Transverse colon (tissue), 4 donors: ENCODE data around the gene PLPP3. TPM values are rescaled to one million over a fixed set of nuclear protein-coding genes. Genes with fewer than 3 reads are reported as not detected.

Experiments used
- DNase-seq: peaks from one replicate; pipeline ENCODE4 v3.0.0-alpha.2; 2019
- H3K27ac ChIP-seq, 4 donors: fragments of 200-600 bp; sonication (generic); 2 replicates each; pipeline ENCODE4 v1.5.1; 2016 to 2018; ENCODE audit warnings: inconsistent platforms in 4 of 4
- H3K27me3 ChIP-seq: fragments of 200-600 bp; sonication (generic); 2 replicates; pipeline ENCODE4 v1.5.1; 2017; ENCODE audit warnings: inconsistent platforms
- H3K36me3 ChIP-seq, 4 donors: fragments of 200-600 bp; sonication (generic); 2 replicates each; pipeline ENCODE4 v1.5.1; 2017 to 2019; ENCODE audit warnings: inconsistent platforms in 4 of 4
- H3K4me1 ChIP-seq, 4 donors: fragments of 200-600 bp; sonication (generic); 2 replicates each; pipeline ENCODE4 v1.5.1; 2017 to 2020; ENCODE audit warnings: inconsistent platforms in 4 of 4
- H3K4me3 ChIP-seq, 4 donors: fragments of 200-600 bp; sonication (generic); 1 replicate in 1 of 4; 2 replicates in 3 of 4; pipeline versions ENCODE4 v1.5.1 to v1.6.1; 2017 to 2019; ENCODE audit warnings: inconsistent platforms in 4 of 4
- H3K9me3 ChIP-seq, 2 donors: fragments of 200-600 bp; sonication (generic); 2 replicates each; pipeline ENCODE4 v1.5.1; 2017 to 2019; ENCODE audit warnings: inconsistent platforms in 2 of 2
- EP300 ChIP-seq: sonication (generic); formaldehyde crosslinking; IDR thresholded peaks from one replicate; pipeline ENCODE4 v1.6.1; 2017; ENCODE audit warnings: antibody characterized with exemption, low read depth
- POLR2A ChIP-seq: fragments of 450-650 bp; IDR thresholded peaks from one replicate; pipeline ENCODE4 v1.6.1; 2016; ENCODE audit warnings: antibody characterized with exemption, mild to moderate bottlenecking, moderate library complexity
- POLR2AphosphoS5 ChIP-seq, 3 donors: sonication (generic); formaldehyde crosslinking; IDR thresholded peaks; one replicate each; pipeline ENCODE4 v1.6.1; 2016; ENCODE audit warnings: antibody characterized with exemption in 3 of 3
- WGBS, 2 donors: methylation state at CpG; one replicate each; pipeline ENCODE4 v1.1.5; 2018; ENCODE audit warnings: low coverage in 1 of 2; 5-methylcytosine and 5-hydroxymethylcytosine counted together
- in situ Hi-C, 4 donors: fragments of 200-750 bp; cut with MboI; loops; one replicate each; pipeline versions ENCODE4 v1.15.0 to v1.15.1; 2017; ENCODE audit warnings: low sequenced_read_pairs in 3 of 4, low pct_ligation_motif_present in 1 of 4, low pct_unique_long_range_greater_than_20kb in 1 of 4
- intact Hi-C: fragments of 100-400 bp; cut with DNase I; formaldehyde crosslinking; loops from one replicate; pipeline ENCODE4 v1.15.1; 2023; ENCODE audit warnings: low total_unique reads
- total RNA-seq, 4 donors: library from RNA; depleted of rRNA; stranded (reverse); fragments of >200 nt; gene quantifications; one replicate each; pipeline ENCODE4 v1.1.0, GENCODE V29; 2016
- TF ChIP-seq, protein P1 (sequence below), 5 experiments: fragments of 200-600 bp in 3 of 5; fragments of 450-650 bp in 2 of 5; sonication (generic) in 3 of 5; IDR thresholded peaks; 1 replicate in 2 of 5; 2 replicates in 3 of 5; pipeline ENCODE4 v1.5.1; 2016 to 2017; ENCODE audit warnings: antibody characterized with exemption in 5 of 5, inconsistent platforms in 3 of 5, mild to moderate bottlenecking in 2 of 5, moderate library complexity in 1 of 5

The PLPP3 gene
- total RNA-seq, 4 donors from 2014 or later = 51.2 to 75.1 (median 63.3) TPM

DNA sequence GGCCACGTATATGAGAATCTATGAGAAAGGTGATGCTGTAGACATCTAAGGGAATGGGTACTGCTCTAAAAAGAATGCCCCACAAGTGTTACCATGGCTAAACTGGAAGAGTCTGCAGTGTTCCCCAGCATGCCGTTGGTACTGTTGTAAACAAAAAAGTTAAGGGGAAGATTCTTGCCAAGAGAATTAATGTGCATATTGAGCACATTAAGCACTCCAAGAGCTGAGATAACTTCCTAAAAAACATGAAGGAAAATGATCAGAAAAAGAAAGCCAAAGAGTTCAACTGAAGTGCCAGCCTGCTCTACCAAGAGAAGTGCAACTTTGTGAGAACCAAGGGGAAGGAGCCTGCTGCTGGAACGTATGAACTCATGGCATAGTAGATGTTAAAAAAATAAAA lies 40.8 kb downstream of the PLPP3 start:
- Histone ChIP-seq H3K27ac (no peak overlapping the region), H3K27me3 (no peaks in the 10 kb centered on the region), H3K36me3 (peaks cover 0 to 13% (median 0%) of the 10 kb centered on the region in 4 donors), H3K4me3 (no peak overlapping the region), H3K4me1 (peaks cover 2 to 19% (median 9%) of the 10 kb centered on the region in 4 donors), H3K9me3 (no peaks in the 10 kb centered on the region)
- in situ Hi-C loops (no loop called here), intact Hi-C loops (no loop called here)
- no peak for DNase-seq
- TF ChIP-seq EP300 (no peak), POLR2AphosphoS5 (IDR thresholded peaks at IDR 0.05) (no peak), POLR2A (no peak)
- TF ChIP-seq, protein P1, sequence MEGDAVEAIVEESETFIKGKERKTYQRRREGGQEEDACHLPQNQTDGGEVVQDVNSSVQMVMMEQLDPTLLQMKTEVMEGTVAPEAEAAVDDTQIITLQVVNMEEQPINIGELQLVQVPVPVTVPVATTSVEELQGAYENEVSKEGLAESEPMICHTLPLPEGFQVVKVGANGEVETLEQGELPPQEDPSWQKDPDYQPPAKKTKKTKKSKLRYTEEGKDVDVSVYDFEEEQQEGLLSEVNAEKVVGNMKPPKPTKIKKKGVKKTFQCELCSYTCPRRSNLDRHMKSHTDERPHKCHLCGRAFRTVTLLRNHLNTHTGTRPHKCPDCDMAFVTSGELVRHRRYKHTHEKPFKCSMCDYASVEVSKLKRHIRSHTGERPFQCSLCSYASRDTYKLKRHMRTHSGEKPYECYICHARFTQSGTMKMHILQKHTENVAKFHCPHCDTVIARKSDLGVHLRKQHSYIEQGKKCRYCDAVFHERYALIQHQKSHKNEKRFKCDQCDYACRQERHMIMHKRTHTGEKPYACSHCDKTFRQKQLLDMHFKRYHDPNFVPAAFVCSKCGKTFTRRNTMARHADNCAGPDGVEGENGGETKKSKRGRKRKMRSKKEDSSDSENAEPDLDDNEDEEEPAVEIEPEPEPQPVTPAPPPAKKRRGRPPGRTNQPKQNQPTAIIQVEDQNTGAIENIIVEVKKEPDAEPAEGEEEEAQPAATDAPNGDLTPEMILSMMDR (IDR thresholded peaks at IDR 0.05) = no peak
- 60 to 76% methylated on average over 3 of the region's 3 CpGs for WGBS, 2 donors

DNA sequence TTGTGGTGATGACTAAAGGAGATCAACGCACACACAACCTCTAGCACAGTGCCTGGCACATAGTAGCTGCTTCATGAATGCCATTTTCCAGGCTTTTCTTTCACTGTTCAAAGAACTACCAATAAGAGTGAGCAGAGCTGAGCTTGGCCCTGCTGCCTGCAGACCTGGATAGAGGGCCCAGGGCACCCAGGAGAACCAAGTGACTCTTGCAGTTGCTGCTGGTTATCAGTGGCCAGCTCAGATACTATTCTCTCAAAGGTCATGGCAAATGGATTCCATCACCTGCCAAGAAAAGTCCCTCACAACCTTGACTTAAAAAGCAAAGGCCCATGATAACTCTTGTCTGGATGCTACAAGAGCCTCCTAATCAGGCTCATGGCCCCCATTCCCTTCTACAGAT lies 41.7 kb downstream of the PLPP3 start:
- Histone ChIP-seq H3K4me1 (peaks cover 4 to 24% (median 9%) of the 10 kb centered on the region in 4 donors), H3K27ac (no peak overlapping the region), H3K27me3 (no peaks in the 10 kb centered on the region), H3K36me3 (peaks cover 0 to 13% (median 0%) of the 10 kb centered on the region in 4 donors), H3K4me3 (no peak overlapping the region), H3K9me3 (no peaks in the 10 kb centered on the region)
- in situ Hi-C loops (no loop called here), intact Hi-C loops (no loop called here)
- DNase-seq = no peak
- TF ChIP-seq, protein P1 (IDR thresholded peaks at IDR 0.05) = no peak
- no peak for TF ChIP-seq EP300
- no peak for TF ChIP-seq POLR2A
- no peak for TF ChIP-seq POLR2AphosphoS5 (IDR thresholded peaks at IDR 0.05)
- WGBS, 2 donors = 88% methylated on average over 1 of the region's 1 CpG; no CpG with 5 or more reads in 1 of the 2 donors

DNA sequence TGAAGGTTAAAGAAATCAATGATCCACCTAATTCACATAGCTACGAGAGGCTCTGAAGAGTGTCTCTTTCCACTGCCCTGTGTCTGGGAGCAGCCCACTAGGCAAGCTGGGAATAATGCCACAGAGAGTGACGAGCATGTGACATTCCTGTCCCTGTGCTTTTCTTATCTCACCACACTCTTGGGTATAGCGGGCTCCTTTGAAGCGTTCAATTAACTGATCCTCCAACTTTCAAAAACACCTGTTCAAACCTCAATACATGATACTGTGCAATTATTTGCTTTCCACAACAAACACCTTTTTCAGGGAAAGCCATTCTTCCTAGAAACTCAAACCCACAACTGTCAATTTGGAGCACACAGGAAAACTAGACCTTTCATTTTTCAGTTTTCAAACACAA lies 43.4 kb downstream of the PLPP3 start:
- Histone ChIP-seq H3K9me3 (no peaks in the 10 kb centered on the region), H3K36me3 (peaks cover 0 to 13% (median 0%) of the 10 kb centered on the region in 4 donors), H3K4me3 (no peak overlapping the region), H3K27ac (no peak overlapping the region), H3K4me1 (peaks cover 5 to 24% (median 9%) of the 10 kb centered on the region in 4 donors), H3K27me3 (no peaks in the 10 kb centered on the region)
- in situ Hi-C loops = no loop called here
- TF ChIP-seq POLR2AphosphoS5 (IDR thresholded peaks at IDR 0.05) (no peak), POLR2A (no peak)
- TF ChIP-seq, protein P1 (IDR thresholded peaks at IDR 0.05) = no peak
- no peak for DNase-seq
- 63% methylated on average over 4 of the region's 4 CpGs; no CpG with 5 or more reads in 1 of the 2 donors for WGBS, 2 donors
- intact Hi-C loops = no loop called here

- no peak for TF ChIP-seq EP300
- no peak for TF ChIP-seq POLR2A
- TF ChIP-seq, protein P1 (IDR thresholded peaks at IDR 0.05) = no peak
- TF ChIP-seq POLR2AphosphoS5 (IDR thresholded peaks at IDR 0.05) = no peak
- DNase-seq = no peak
- no peak overlapping the region for H3K4me3 ChIP-seq
- WGBS, 2 donors = 85% methylated on average over 2 of the region's 2 CpGs; no CpG with 5 or more reads in 1 of the 2 donors
- no peaks in the 10 kb centered on the region for H3K9me3 ChIP-seq
- H3K27ac ChIP-seq = no peak overlapping the region
- intact Hi-C loops (no loop called here), in situ Hi-C loops (no loop called here)
- peaks cover 0 to 13% (median 0%) of the 10 kb centered on the region in 4 donors for H3K36me3 ChIP-seq
- peaks cover 5 to 21% (median 9%) of the 10 kb centered on the region in 4 donors for H3K4me1 ChIP-seq
- H3K27me3 ChIP-seq = no peaks in the 10 kb centered on the region
These were observed 44.0 kb downstream of the PLPP3 start for GRCh38 chr1:56535362-56535761.
